Measurements from ENCODE around the gene HACD2.
"Not testable (repeated sequence)": the region's sequence is repeated elsewhere in the genome, so short reads cannot be mapped to it uniquely, and the experiment has no call there.

Gene HACD2

GRCh38 chr3:123602325-123602724, 17.5 kb upstream of the HACD2 start:
- H3K4me3 ChIP-seq (ENCODE audit: low read depth, low read length), result no peak overlapping the region
- no peak for DNase-seq (ENCODE audit: low read depth)
- no peak for TF ChIP-seq CTCF (IDR thresholded peaks at IDR 0.05; ENCODE audit: insufficient read depth, low read depth, low read length, missing control alignments)

- not testable (repeated sequence) for DNase-seq (ENCODE audit: low read depth); H3K4me3 ChIP-seq (ENCODE audit: low read depth, low read length)
Measured at GRCh38 chr3:123600863-123601262, 16.0 kb upstream of the HACD2 start.

- no peak for DNase-seq (ENCODE audit: low read depth)
- no peak for TF ChIP-seq CTCF (IDR thresholded peaks at IDR 0.05; ENCODE audit: insufficient read depth, low read depth, low read length, missing control alignments)
- H3K4me3 ChIP-seq (ENCODE audit: low read depth, low read length), result no peak overlapping the region
Measured at GRCh38 chr3:123597561-123597960, 12.7 kb upstream of the HACD2 start.

GRCh38 chr3:123595396-123596180, 10.7 kb upstream of the HACD2 start:
- no peak for DNase-seq (ENCODE audit: low read depth)
- H3K4me3 ChIP-seq (ENCODE audit: low read depth, low read length), result no peak overlapping the region
- no peak for TF ChIP-seq CTCF (IDR thresholded peaks at IDR 0.05; ENCODE audit: insufficient read depth, low read depth, low read length, missing control alignments)

GRCh38 chr3:123593381-123593780, 8.5 kb upstream of the HACD2 start:
- H3K4me3 ChIP-seq (ENCODE audit: low read depth, low read length), result no peak overlapping the region
- DNase-seq (ENCODE audit: low read depth), result no peak
- no peak for TF ChIP-seq CTCF (IDR thresholded peaks at IDR 0.05; ENCODE audit: insufficient read depth, low read depth, low read length, missing control alignments)

- no peak overlapping the region for H3K4me3 ChIP-seq (ENCODE audit: low read depth, low read length)
- no peak for DNase-seq (ENCODE audit: low read depth)
- TF ChIP-seq CTCF (IDR thresholded peaks at IDR 0.05; ENCODE audit: insufficient read depth, low read depth, low read length, missing control alignments), result no peak
Measured at GRCh38 chr3:123590685-123591450, 6.0 kb upstream of the HACD2 start.

GRCh38 chr3:123587401-123587800, 2.5 kb upstream of the HACD2 start:
- no peak overlapping the region for H3K4me3 ChIP-seq (ENCODE audit: low read depth, low read length)
- no peak for TF ChIP-seq CTCF (IDR thresholded peaks at IDR 0.05; ENCODE audit: insufficient read depth, low read depth, low read length, missing control alignments)
- DNase-seq (ENCODE audit: low read depth), result no peak

All from GM12865 (cell line).